ENCODE measurements around the gene ASB7. TPM values are rescaled to one million over a fixed set of nuclear protein-coding genes. Genes with fewer than 3 reads are reported as not detected.
A peak's percentile ranks its signal among the peaks of the same experiment; 100 is the strongest.

ASB7 gene
- total RNA-seq, 2 donors from 2014 or later: 16.4 to 30.3 TPM

DNA sequence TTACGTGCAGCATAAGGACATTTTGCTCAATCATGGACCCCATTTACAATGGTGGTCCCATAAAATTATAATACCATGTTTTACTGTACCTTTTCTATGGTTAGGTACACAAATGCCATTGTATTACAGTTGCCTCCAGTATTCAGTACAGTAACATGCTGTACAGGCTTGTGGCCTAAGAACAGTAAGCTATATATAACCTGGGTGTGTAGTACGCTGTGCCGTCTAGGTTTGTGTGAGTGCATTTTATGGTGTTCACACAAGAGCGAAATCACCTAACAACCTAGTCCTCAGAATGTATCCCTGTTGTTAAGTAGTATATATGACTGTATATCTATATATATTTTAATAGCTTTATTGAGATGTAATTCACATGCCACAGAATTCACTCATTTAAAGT is 12.5 kb downstream of the ASB7 start:
- ATAC-seq (replicated peaks): no peak
- no peaks in the 10 kb centered on the region for H3K9me3 Mint-ChIP-seq
- H3K27me3 Mint-ChIP-seq: no peaks in the 10 kb centered on the region
- peaks cover 12% of the 10 kb centered on the region for H3K4me1 Mint-ChIP-seq
- H3K4me3 Mint-ChIP-seq: no peak overlapping the region
- H3K36me3 Mint-ChIP-seq (ENCODE audit: low read depth): peaks cover 95% of the 10 kb centered on the region
- H3K27ac Mint-ChIP-seq: no peak overlapping the region

DNA sequence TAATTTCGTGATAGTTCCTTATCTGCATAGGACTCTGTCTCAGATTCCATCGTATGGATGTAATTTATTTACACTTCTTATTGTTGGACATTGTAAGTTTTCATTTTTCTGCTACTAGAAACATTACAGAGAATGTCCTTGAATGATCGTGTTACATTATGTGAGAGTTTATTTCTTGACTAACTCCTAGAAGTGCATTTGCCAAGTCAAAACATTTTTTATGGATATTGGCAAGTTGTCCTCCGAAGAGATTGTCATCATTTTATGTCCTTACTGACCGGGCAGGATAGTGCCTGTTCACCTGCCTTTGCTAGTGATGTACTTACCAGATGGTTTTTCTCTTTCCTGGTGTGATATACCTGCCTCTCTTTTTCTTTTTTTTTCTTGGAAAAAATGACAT is 13.4 kb downstream of the ASB7 start:
- peaks cover 12% of the 10 kb centered on the region for H3K4me1 Mint-ChIP-seq
- H3K36me3 Mint-ChIP-seq (ENCODE audit: low read depth): peaks cover 92% of the 10 kb centered on the region
- no peaks in the 10 kb centered on the region for H3K27me3 Mint-ChIP-seq
- no peak for ATAC-seq (replicated peaks)
- H3K9me3 Mint-ChIP-seq: no peaks in the 10 kb centered on the region
- H3K27ac Mint-ChIP-seq: no peak overlapping the region
- no peak overlapping the region for H3K4me3 Mint-ChIP-seq

DNA sequence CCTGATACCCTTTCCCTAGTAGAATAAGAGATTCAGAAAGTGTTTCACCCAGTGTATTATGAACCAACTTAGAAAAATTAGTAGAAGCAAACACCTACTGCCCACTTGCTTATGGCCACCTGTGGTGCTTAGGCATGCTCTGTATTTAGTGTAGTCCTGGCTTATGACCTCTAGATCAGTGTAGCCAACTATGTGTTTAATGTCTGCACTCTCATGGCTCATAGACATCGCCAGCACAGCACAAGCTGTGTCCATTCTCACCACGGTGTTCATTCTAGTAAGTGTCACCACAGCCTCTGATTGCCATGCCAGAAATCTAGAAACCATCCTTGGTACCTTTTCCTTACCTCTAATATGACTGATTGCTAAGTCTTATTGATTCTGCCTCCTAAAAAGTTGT is 14.3 kb downstream of the ASB7 start:
- Mint-ChIP-seq H3K27ac (peak overlapping the region; percentile 71), H3K27me3 (no peaks in the 10 kb centered on the region), H3K36me3 (ENCODE audit: low read depth) (peaks cover 91% of the 10 kb centered on the region), H3K4me1 (peaks cover 12% of the 10 kb centered on the region), H3K4me3 (no peak overlapping the region), H3K9me3 (no peaks in the 10 kb centered on the region)
- ATAC-seq (replicated peaks): no peak

- Mint-ChIP-seq H3K4me3 (no peak overlapping the region), H3K4me1 (peaks cover 13% of the 10 kb centered on the region), H3K36me3 (ENCODE audit: low read depth) (peaks cover 45% of the 10 kb centered on the region), H3K27me3 (no peaks in the 10 kb centered on the region), H3K9me3 (no peaks in the 10 kb centered on the region), H3K27ac (no peak overlapping the region)
- no peak for ATAC-seq (replicated peaks)
These were observed 20.9 kb downstream of the ASB7 start for GRCh38 chr15:100623301-100623700.

DNA sequence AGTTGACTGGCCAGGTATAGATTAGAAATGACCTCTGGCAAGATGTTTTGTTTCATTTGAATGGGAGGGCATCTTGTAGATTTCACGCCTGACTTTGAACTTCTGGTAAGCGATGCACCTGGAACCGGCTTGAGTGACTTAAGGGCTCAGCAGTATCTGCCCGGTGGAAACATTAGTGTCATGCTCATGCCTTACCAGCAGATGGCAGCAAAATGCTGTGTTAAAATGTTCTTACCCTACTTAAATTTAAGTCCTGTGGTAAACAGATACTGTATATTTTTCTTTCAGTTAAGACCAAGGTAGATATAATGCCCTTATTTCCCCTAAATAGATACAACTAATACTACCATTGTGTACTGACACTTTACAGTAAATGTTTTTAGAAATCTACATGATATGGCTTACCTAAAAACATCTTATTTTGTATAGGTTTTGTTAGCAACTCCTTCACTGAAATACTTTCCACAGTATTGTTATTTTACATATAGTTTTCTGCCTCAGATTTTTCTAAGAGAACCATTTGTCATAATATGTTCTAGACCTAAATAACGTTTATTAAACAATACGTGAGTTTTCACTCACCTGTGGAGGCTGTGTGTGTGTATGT is 25.5 kb downstream of the ASB7 start:
- Mint-ChIP-seq H3K4me1 (peaks cover 7% of the 10 kb centered on the region), H3K4me3 (no peak overlapping the region), H3K27me3 (no peaks in the 10 kb centered on the region), H3K9me3 (no peaks in the 10 kb centered on the region), H3K36me3 (ENCODE audit: low read depth) (peaks cover 50% of the 10 kb centered on the region), H3K27ac (no peak overlapping the region)
- peak; percentile 69 for ATAC-seq (replicated peaks)

GRCh38 chr15:100628746-100629145 is 26.4 kb downstream of the ASB7 start:
- no peaks in the 10 kb centered on the region for H3K27me3 Mint-ChIP-seq
- H3K9me3 Mint-ChIP-seq: no peaks in the 10 kb centered on the region
- no peak for ATAC-seq (replicated peaks)
- peaks cover 57% of the 10 kb centered on the region for H3K36me3 Mint-ChIP-seq (ENCODE audit: low read depth)
- H3K4me3 Mint-ChIP-seq: no peak overlapping the region
- peaks cover 11% of the 10 kb centered on the region for H3K4me1 Mint-ChIP-seq
- no peak overlapping the region for H3K27ac Mint-ChIP-seq

DNA sequence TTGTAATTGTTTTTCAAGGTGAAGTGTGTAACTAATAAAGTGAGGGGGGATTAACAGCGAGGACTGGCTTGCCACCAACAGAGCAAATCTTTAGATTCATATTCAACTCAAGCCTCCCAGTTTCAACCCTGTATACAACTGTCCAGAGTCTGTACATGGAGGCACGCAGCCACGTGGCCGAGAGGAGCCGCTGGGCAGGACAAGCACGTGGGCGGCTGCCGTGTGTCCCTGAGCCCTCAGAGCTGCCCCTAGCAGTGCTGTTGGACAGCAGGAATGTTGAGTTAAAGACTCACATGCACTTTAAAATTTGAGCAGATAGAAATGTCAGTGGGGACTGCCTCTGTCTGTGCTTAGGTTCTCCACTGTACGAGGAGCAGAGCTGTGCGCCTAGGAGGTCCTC is 29.4 kb downstream of the ASB7 start:
- Mint-ChIP-seq H3K4me1 (peaks cover 22% of the 10 kb centered on the region), H3K4me3 (no peak overlapping the region), H3K27me3 (no peaks in the 10 kb centered on the region), H3K36me3 (ENCODE audit: low read depth) (peaks cover 73% of the 10 kb centered on the region), H3K27ac (no peak overlapping the region), H3K9me3 (no peaks in the 10 kb centered on the region)
- no peak for ATAC-seq (replicated peaks)

- peaks cover 79% of the 10 kb centered on the region for H3K36me3 Mint-ChIP-seq (ENCODE audit: low read depth)
- peaks cover 22% of the 10 kb centered on the region for H3K4me1 Mint-ChIP-seq
- H3K27me3 Mint-ChIP-seq: no peaks in the 10 kb centered on the region
- ATAC-seq (replicated peaks): no peak
- H3K4me3 Mint-ChIP-seq: no peak overlapping the region
- no peaks in the 10 kb centered on the region for H3K9me3 Mint-ChIP-seq
- peak overlapping the region; percentile 58 for H3K27ac Mint-ChIP-seq
These were observed 31.3 kb downstream of the ASB7 start for GRCh38 chr15:100633763-100634075.

DNA sequence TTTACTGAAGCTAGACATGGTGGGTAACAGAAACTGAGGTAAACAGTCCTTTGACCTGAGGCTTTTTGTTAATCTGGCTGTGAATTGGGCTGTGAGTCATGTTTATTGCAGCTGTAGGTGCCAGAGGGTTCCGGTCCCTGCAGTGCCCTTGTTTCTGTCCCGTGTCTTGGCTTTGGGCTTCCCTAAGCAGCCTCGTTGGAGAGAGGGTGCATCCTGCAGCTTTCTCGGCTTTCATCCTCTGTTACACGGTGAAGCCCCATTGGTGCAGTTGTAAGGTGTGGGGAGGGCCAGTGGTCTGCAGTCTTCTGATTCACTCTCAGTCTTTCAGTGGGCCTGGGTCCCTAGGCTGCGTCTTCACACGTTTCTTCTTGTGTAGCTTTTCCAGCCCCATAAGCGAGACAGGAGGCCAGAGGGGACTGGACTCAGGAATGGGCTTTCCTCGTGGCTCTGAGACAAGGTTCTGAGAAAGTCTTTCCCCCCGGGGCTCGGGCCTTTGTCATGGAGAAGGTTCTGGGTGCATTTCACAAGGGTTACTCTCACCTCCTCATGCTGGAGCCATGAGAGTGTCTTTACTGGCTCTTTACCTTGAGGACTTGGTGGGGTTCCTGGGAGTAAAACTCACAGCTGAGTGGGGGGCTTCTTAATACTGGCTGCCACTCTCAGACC is 33.1 kb downstream of the ASB7 start:
- Mint-ChIP-seq H3K9me3 (no peaks in the 10 kb centered on the region), H3K27me3 (no peaks in the 10 kb centered on the region), H3K36me3 (ENCODE audit: low read depth) (peaks cover 61% of the 10 kb centered on the region), H3K4me1 (peaks cover 22% of the 10 kb centered on the region), H3K4me3 (no peak overlapping the region), H3K27ac (no peak overlapping the region)
- no peak for ATAC-seq (replicated peaks)

- Mint-ChIP-seq H3K27ac (no peak overlapping the region), H3K36me3 (ENCODE audit: low read depth) (peaks cover 34% of the 10 kb centered on the region), H3K9me3 (no peaks in the 10 kb centered on the region), H3K27me3 (no peaks in the 10 kb centered on the region), H3K4me1 (peaks cover 31% of the 10 kb centered on the region), H3K4me3 (no peak overlapping the region)
- ATAC-seq (replicated peaks): no peak
These were observed 35.9 kb downstream of the ASB7 start for GRCh38 chr15:100638177-100638730.

DNA sequence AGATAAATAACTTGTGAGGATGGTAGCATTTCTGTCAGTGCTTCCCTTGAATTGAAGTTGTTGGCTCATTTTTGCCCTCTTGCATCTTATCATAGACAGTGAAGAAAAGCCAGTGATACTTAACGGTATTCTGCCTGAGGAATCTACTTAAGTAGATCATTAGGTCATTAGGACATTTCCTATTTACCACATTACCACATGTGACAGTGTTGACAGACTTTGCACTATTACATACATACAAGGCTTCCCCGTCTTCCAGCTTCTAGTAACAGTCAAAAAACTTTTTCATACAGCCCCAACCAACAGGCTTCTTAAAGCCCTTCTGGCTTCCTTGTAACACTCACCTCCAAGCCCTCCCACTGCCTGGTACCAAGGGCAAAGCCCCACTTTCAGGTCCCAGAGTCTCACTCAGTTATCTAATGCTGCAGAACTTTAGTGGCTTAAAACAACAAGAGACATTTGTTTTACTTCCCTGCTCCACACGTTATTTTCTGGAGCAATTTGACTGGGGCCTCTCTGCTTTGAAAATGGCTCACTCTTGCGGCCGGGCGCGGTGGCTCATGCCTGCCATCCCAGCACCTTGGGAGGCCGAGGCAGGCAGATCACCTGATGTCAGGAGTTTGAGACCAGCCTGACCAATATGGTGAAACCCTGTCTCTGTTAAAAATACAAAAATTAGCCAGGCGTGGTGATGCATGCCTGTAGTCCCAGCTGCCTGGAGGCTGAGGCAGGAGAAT is 40.0 kb downstream of the ASB7 start:
- Mint-ChIP-seq H3K36me3 (ENCODE audit: low read depth) (peaks cover 13% of the 10 kb centered on the region), H3K9me3 (no peaks in the 10 kb centered on the region), H3K4me3 (no peak overlapping the region), H3K27ac (no peak overlapping the region), H3K27me3 (no peaks in the 10 kb centered on the region), H3K4me1 (peaks cover 21% of the 10 kb centered on the region)
- ATAC-seq (replicated peaks): no peak

DNA sequence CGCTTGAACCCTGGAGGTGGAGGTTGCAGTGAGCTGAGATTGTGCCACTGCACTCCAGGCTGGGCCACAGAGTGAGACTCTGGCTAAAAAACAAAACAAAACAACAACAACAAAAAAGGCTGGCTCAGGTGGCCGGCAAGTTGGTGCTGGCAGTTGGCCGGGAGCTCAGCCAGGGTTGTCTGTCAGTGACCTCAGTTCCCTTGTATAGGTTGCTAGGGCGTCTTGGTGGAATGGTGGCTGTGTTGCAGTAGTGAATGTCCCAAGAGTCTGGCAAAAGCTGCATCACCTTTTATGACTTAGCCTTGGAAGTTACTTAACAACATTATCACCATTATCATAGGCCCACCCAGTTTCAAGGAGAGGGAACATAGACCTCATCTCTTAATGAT is 40.6 kb downstream of the ASB7 start:
- Mint-ChIP-seq H3K27ac (no peak overlapping the region), H3K4me3 (no peak overlapping the region), H3K4me1 (peaks cover 21% of the 10 kb centered on the region), H3K9me3 (no peaks in the 10 kb centered on the region), H3K36me3 (ENCODE audit: low read depth) (peaks cover 16% of the 10 kb centered on the region), H3K27me3 (no peaks in the 10 kb centered on the region)
- no peak for ATAC-seq (replicated peaks)

DNA sequence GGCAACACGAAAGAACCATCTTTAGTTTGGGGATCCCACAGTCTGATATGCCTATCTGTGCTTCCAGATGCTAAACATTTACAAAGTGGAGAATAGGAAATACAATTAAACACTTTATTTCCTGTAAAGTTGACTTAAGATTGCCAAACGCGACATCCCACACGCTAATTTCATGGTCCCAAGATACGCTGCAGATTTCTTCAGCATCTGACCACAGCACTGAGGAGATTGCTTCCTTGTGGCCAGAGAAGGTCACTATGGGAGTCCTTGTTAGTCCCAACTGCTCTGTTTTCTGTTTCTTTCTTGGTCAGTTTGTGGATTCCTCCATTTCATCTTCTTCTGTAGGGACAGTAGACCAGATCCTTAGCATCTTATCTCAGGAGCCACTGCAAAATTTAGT is 43.3 kb downstream of the ASB7 start:
- Mint-ChIP-seq H3K36me3 (ENCODE audit: low read depth) (peaks cover 38% of the 10 kb centered on the region), H3K27ac (no peak overlapping the region), H3K4me1 (peaks cover 17% of the 10 kb centered on the region), H3K4me3 (no peak overlapping the region), H3K9me3 (no peaks in the 10 kb centered on the region), H3K27me3 (no peaks in the 10 kb centered on the region)
- ATAC-seq (replicated peaks): no peak

GRCh38 chr15:100648951-100649350 is 46.6 kb downstream of the ASB7 start:
- no peak overlapping the region for H3K4me3 Mint-ChIP-seq
- H3K27me3 Mint-ChIP-seq: no peaks in the 10 kb centered on the region
- peaks cover 51% of the 10 kb centered on the region for H3K36me3 Mint-ChIP-seq (ENCODE audit: low read depth)
- no peaks in the 10 kb centered on the region for H3K9me3 Mint-ChIP-seq
- H3K27ac Mint-ChIP-seq: no peak overlapping the region
- no peaks in the 10 kb centered on the region for H3K4me1 Mint-ChIP-seq
- ATAC-seq (replicated peaks): no peak

DNA sequence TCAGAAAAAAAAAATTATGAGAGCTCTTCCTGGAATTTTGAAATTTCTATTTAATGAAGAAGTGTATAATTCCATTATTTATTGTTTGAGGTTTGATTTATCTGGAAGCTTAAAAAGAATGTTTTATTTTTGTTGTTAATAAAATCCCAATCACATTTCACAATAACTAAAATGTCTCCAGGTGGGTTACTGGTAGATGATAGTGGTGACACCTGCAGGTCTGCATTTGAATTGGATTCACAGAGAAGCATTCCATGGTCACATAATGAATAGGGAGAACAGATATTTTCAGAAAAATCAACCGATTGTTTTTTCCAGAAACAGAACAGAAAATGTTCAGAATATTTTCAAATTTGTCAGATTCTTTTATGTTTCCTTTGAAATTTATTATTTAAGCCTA is 48.3 kb downstream of the ASB7 start:
- H3K27ac Mint-ChIP-seq: no peak overlapping the region
- no peaks in the 10 kb centered on the region for H3K27me3 Mint-ChIP-seq
- no peak overlapping the region for H3K4me3 Mint-ChIP-seq
- no peak for ATAC-seq (replicated peaks)
- no peaks in the 10 kb centered on the region for H3K9me3 Mint-ChIP-seq
- no peaks in the 10 kb centered on the region for H3K4me1 Mint-ChIP-seq
- peaks cover 51% of the 10 kb centered on the region for H3K36me3 Mint-ChIP-seq (ENCODE audit: low read depth)

All from activated T-helper 17 cell treated with anti-CD3 and anti-CD28 coated beads, Interleukin-2, amount 50 U/mL, for 72 hours (primary cell).